Spleen (tissue), 11 donors: ENCODE results near the gene BATF. TPM values are rescaled to one million over a fixed set of nuclear protein-coding genes. Genes with fewer than 3 reads are reported as not detected.
A peak's percentile ranks its signal among the peaks of the same experiment; 100 is the strongest.

Experiments
- DNase-seq: peaks from one replicate; pipeline ENCODE4 v3.0.0-alpha.2; 2020
- H3K27ac ChIP-seq, 8 donors: fragments of 200-600 bp; sonication (generic) in 7 of 8; 1 replicate in 4 of 8; 2 replicates in 4 of 8; pipeline versions ENCODE4 v1.5.0 to v1.8.0; 2016 to 2021; ENCODE audit warnings: inconsistent platforms in 4 of 8, mild to moderate bottlenecking in 4 of 8, moderate library complexity in 1 of 8
- H3K27me3 ChIP-seq, 7 donors: fragments of 200-600 bp; sonication (generic) in 6 of 7; replicated peaks in 1 of 7; 1 replicate in 4 of 7; 2 replicates in 3 of 7; pipeline versions ENCODE4 v1.5.0 to v1.8.0; 2016 to 2021; ENCODE audit warnings: inconsistent platforms in 3 of 7, mild to moderate bottlenecking in 1 of 7
- H3K36me3 ChIP-seq, 6 donors: fragments of 200-600 bp; sonication (generic) in 5 of 6; 1 replicate in 4 of 6; 2 replicates in 2 of 6; pipeline versions ENCODE4 v1.5.0 to v1.8.0; 2016 to 2021; ENCODE audit warnings: inconsistent platforms in 2 of 6
- H3K4me1 ChIP-seq, 6 donors: fragments of 200-600 bp; sonication (generic) in 5 of 6; 1 replicate in 3 of 6; 2 replicates in 3 of 6; pipeline versions ENCODE4 v1.5.0 to v1.8.0; 2016 to 2021; ENCODE audit warnings: inconsistent platforms in 3 of 6
- H3K4me3 ChIP-seq, 8 donors: fragments of 200-600 bp; sonication (generic) in 7 of 8; 1 replicate in 4 of 8; 2 replicates in 4 of 8; pipeline versions ENCODE4 v1.5.0 to v1.8.0; 2016 to 2021; ENCODE audit warnings: inconsistent platforms in 4 of 8, mild to moderate bottlenecking in 4 of 8, moderate library complexity in 2 of 8
- H3K9me3 ChIP-seq, 8 donors: fragments of 200-600 bp; sonication (generic) in 7 of 8; 1 replicate in 4 of 8; 2 replicates in 4 of 8; pipeline versions ENCODE4 v1.5.0 to v1.8.0; 2016 to 2021; ENCODE audit warnings: inconsistent platforms in 4 of 8
- POLR2A ChIP-seq, 3 donors: fragments of 450-650 bp; IDR thresholded peaks; one replicate each; pipeline ENCODE4 v1.5.1; 2017; ENCODE audit warnings: antibody characterized with exemption in 3 of 3, mild to moderate bottlenecking in 1 of 3
- POLR2AphosphoS5 ChIP-seq, 3 donors: sonication (generic); formaldehyde crosslinking; IDR thresholded peaks; one replicate each; pipeline ENCODE4 v1.5.1; 2017; ENCODE audit warnings: antibody characterized with exemption in 3 of 3
- WGBS, 5 donors: extraction: QIAGEN DNeasy Blood & Tissue Kit in 3 of 5; methylation state at CpG; one replicate each; pipeline versions ENCODE4 v1.1.5 to v1.1.7; 2013 to 2018; 5-methylcytosine and 5-hydroxymethylcytosine counted together
- intact Hi-C: fragments of 100-400 bp; cut with DNase I; formaldehyde crosslinking; loops from one replicate; pipeline ENCODE4 v1.15.0; 2023; ENCODE audit warnings: low total_unique reads
- polyA plus RNA-seq, 3 donors: library from polyadenylated mRNA; stranded (reverse); fragments of 200-250 nt; gene quantifications; one replicate each; pipeline ENCODE4 v1.2.1, GENCODE V29; 2013
- total RNA-seq, 7 donors: library from RNA; depleted of rRNA in 3 of 7; stranded (reverse); fragments of >200 nt in 3 of 7; fragmentation: NEBNext Ultra II Directional in 4 of 7; extraction: Animal tissue kit (Norgen Biotek cat#: 25700) in 4 of 7; gene quantifications; one replicate each; pipeline versions ENCODE4 v1.1.0 to v1.2.1, GENCODE V29; 2016 to 2021
- TF ChIP-seq, protein P1 (sequence below), 11 experiments: fragments of 200-600 bp in 7 of 11; fragments of 450-650 bp in 4 of 11; sonication (generic) in 4 of 11; IDR thresholded peaks in 8 of 11; conservative IDR thresholded peaks in 3 of 11; 1 replicate in 7 of 11; 2 replicates in 4 of 11; pipeline versions ENCODE4 v1.4.0 to v1.8.0; 2016 to 2021; ENCODE audit warnings: antibody characterized with exemption in 11 of 11, inconsistent platforms in 4 of 11, mild to moderate bottlenecking in 1 of 11
- donor health status: healthy with polysubstance abuse.
- donor health status: DM: no; HTN: no; CAD: no; lungs with moderate emphysema.
- donor health status: DM: no; HTN: no; CAD: no.
- donor health status: Bipolar disorder and iron deficiency.
- donor health status: healthy.
- donor health status: DM: no; HTN: no; CAD: no.
- donor health status: DM: yes; HTN: yes; CAD: no.

The BATF gene
- total and polyA plus RNA-seq, 10 donors, result 14.4 to 67.9 (median 41.8) TPM

GRCh38 chr14:75514673-75515628, 7.3 kb upstream of the BATF start:
- Histone ChIP-seq H3K4me1 (peaks cover 20 to 39% (median 27%) of the 10 kb centered on the region in 6 donors), H3K27ac (peak overlapping the region; percentile 43 to 82 (median 78)), H3K9me3 (peaks cover 2 to 25% (median 21%) of the 10 kb centered on the region in 8 donors), H3K27me3 (no peaks in the 10 kb centered on the region), H3K4me3 (peak overlapping the region; percentile 4 to 65 (median 32)), H3K36me3 (no peaks in the 10 kb centered on the region)
- intact Hi-C loops, result no loop called here
- peak; percentile 93 for DNase-seq
- 22 to 31% (median 25%) methylated on average over 29 of the region's 29 CpGs for WGBS, 5 donors
- no peak for TF ChIP-seq POLR2A (IDR thresholded peaks at IDR 0.05)
- peak; percentile 34 to 79 (median 66) for TF ChIP-seq POLR2AphosphoS5 (IDR thresholded peaks at IDR 0.05)
- TF ChIP-seq, protein P1, sequence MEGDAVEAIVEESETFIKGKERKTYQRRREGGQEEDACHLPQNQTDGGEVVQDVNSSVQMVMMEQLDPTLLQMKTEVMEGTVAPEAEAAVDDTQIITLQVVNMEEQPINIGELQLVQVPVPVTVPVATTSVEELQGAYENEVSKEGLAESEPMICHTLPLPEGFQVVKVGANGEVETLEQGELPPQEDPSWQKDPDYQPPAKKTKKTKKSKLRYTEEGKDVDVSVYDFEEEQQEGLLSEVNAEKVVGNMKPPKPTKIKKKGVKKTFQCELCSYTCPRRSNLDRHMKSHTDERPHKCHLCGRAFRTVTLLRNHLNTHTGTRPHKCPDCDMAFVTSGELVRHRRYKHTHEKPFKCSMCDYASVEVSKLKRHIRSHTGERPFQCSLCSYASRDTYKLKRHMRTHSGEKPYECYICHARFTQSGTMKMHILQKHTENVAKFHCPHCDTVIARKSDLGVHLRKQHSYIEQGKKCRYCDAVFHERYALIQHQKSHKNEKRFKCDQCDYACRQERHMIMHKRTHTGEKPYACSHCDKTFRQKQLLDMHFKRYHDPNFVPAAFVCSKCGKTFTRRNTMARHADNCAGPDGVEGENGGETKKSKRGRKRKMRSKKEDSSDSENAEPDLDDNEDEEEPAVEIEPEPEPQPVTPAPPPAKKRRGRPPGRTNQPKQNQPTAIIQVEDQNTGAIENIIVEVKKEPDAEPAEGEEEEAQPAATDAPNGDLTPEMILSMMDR (IDR thresholded peaks at IDR 0.05 in 8 of 11, conservative IDR thresholded peaks at IDR 0.05 in 3 of 11), result peak in 4 of 11 experiments; percentile 8 to 51 (median 32)

DNA sequence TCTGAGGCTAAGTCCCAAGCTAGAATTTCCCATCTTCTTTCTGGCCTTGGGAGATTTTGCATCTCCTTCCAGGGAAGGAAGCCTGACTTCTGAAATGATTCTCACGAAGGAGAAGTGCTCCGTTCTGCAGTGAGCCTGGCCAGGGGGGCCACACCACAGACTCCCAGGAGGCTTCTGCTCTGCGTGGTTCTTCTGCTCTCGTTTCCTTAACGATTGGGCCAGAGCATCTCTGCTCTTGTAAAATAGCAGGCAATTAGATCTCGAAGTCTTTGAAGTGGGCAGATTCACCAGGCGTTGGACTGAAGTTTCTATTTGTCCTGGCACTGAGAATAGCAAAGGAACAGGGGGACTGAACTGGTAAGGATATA, 6.7 kb upstream of the BATF start:
- peaks cover 20 to 41% (median 28%) of the 10 kb centered on the region in 6 donors for H3K4me1 ChIP-seq
- H3K4me3 ChIP-seq, result peak overlapping the region; percentile 4 to 65 (median 32)
- H3K36me3 ChIP-seq, result no peaks in the 10 kb centered on the region
- H3K27me3 ChIP-seq, result no peaks in the 10 kb centered on the region
- peaks cover 2 to 19% (median 17%) of the 10 kb centered on the region in 8 donors for H3K9me3 ChIP-seq
- intact Hi-C loops, result no loop called here
- peak overlapping the region; percentile 43 to 82 (median 78) for H3K27ac ChIP-seq
- no peak for TF ChIP-seq POLR2A (IDR thresholded peaks at IDR 0.05)
- peak in 1 of 3 donors; percentile 5 for TF ChIP-seq POLR2AphosphoS5 (IDR thresholded peaks at IDR 0.05)
- TF ChIP-seq, protein P1 (IDR thresholded peaks at IDR 0.05 in 8 of 11, conservative IDR thresholded peaks at IDR 0.05 in 3 of 11), result peak in 1 of 11 experiments; percentile 7
- DNase-seq, result peak; percentile 86
- 12 to 19% (median 16%) methylated on average over 7 of the region's 7 CpGs for whole genome bisulfite sequencing, 5 donors

- Histone ChIP-seq H3K9me3 (no peaks in the 10 kb centered on the region), H3K27me3 (no peaks in the 10 kb centered on the region), H3K4me1 (peaks cover 38 to 71% (median 57%) of the 10 kb centered on the region in 6 donors), H3K36me3 (no peaks in the 10 kb centered on the region), H3K27ac (no peak overlapping the region), H3K4me3 (no peak overlapping the region)
- TF ChIP-seq, protein P1 (IDR thresholded peaks at IDR 0.05 in 8 of 11, conservative IDR thresholded peaks at IDR 0.05 in 3 of 11), result peak in 7 of 11 experiments; percentile 5 to 61 (median 43)
- TF ChIP-seq POLR2AphosphoS5 (IDR thresholded peaks at IDR 0.05), result no peak
- intact Hi-C loops, result no loop called here
- 74 to 85% (median 81%) methylated on average over 4 of the region's 4 CpGs for WGBS, 5 donors
- DNase-seq, result no peak
These were observed 3.6 kb upstream of the BATF start for GRCh38 chr14:75518625-75519024.

GRCh38 chr14:75519394-75519793, 2.9 kb upstream of the BATF start:
- H3K27ac ChIP-seq, result no peak overlapping the region
- H3K36me3 ChIP-seq, result no peaks in the 10 kb centered on the region
- no peak for DNase-seq
- 90 to 96% (median 94%) methylated on average over 4 of the region's 4 CpGs for WGBS, 5 donors
- H3K9me3 ChIP-seq, result no peaks in the 10 kb centered on the region
- H3K4me1 ChIP-seq, result peaks cover 44 to 73% (median 60%) of the 10 kb centered on the region in 6 donors
- TF ChIP-seq POLR2AphosphoS5 (IDR thresholded peaks at IDR 0.05) (no peak), POLR2A (IDR thresholded peaks at IDR 0.05) (no peak)
- TF ChIP-seq, protein P1 (IDR thresholded peaks at IDR 0.05 in 8 of 11, conservative IDR thresholded peaks at IDR 0.05 in 3 of 11), result no peak
- intact Hi-C loops, result no loop called here
- no peaks in the 10 kb centered on the region for H3K27me3 ChIP-seq
- no peak overlapping the region for H3K4me3 ChIP-seq
